Left renal cortex interstitium (tissue), 4 donors: Measurements from ENCODE around the gene SPAG5. TPM values are rescaled to one million over a fixed set of nuclear protein-coding genes. Genes with fewer than 3 reads are reported as not detected.

Source experiments
- DNase-seq, 4 donors: peaks; one replicate each; pipeline ENCODE4 v3.0.0-alpha.2; 2013; ENCODE audit warnings: low read depth in 4 of 4, low spot score in 2 of 4, missing footprints in 1 of 4
- polyA plus RNA-seq, 4 donors: library from polyadenylated mRNA; unstranded; fragments of 120-200 nt; gene quantifications; one replicate each; pipeline ENCODE4 v1.2.1, GENCODE V29; 2013; ENCODE audit not compliant: insufficient read length in 4 of 4

Gene SPAG5
- polyA plus RNA-seq, 4 donors: 41.8 to 71.2 (median 53.9) TPM

DNA sequence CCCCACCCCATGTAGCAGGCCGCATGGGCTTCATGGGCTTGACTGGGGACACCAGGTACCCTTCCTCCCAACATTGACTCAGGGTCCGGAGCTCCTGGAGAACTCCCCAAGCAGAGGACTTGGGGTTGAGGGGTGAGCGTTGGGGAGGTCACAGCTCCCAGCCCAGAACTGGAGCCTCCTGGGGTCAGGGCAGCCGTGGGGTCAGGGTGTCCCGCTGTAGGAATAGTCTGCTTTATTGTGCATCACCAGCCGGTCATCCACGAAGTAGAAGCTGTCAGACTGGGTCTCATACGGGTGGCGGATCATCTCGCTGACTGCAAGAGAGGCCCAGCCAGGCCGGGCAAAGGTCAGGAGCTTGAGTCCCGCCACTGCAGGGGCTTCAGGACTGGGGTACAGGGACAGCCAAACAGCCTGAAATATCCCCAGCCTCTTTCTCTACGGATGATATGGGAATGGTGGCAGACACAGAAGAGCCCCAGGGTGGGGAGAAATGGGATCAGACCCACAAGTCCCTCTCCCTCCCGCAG is 51.7 kb downstream of the SPAG5 start:
- no peak for DNase-seq

DNA sequence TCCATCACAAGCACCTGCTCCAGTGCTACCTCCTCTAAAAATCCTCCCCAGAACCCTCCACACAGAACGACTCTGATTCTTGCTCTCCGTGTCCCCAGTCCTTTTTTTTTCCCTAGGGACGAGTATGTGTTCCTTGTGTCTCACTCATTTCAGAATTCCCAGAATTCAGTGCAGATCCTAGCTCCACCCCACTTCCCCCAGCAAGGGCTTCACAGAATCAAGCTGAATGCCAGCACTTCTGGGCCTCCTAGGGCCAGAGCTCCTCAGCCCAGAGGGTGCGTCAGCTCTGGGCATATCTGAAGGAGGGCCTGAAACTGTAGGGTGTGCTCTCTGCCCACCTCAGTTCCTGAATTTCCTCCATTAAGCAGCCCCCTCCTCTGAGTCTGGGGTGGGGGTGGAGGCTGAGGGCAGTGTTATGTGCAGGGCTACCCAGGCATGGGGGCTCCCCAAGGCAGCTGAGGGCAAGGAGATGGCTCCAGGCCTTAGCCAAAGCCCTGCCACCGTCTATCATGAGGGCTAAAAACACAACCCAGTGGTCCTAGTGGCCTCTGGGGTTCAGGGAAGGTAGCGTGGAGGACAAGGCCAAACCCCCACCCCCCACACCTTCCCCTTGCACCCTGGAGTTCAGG is 52.9 kb downstream of the SPAG5 start:
- no peak for DNase-seq

- DNase-seq: no peak
Measured at GRCh38 chr17:28545141-28545503, 53.7 kb downstream of the SPAG5 start.

- no peak for DNase-seq
Measured at GRCh38 chr17:28544402-28545140, 54.3 kb downstream of the SPAG5 start.

GRCh38 chr17:28541439-28541838 is 57.4 kb downstream of the SPAG5 start:
- DNase-seq: no peak

- no peak for DNase-seq
Measured at GRCh38 chr17:28540231-28540630, 58.6 kb downstream of the SPAG5 start.

- no peak for DNase-seq
Measured at GRCh38 chr17:28538296-28538895, 60.4 kb downstream of the SPAG5 start.

DNA sequence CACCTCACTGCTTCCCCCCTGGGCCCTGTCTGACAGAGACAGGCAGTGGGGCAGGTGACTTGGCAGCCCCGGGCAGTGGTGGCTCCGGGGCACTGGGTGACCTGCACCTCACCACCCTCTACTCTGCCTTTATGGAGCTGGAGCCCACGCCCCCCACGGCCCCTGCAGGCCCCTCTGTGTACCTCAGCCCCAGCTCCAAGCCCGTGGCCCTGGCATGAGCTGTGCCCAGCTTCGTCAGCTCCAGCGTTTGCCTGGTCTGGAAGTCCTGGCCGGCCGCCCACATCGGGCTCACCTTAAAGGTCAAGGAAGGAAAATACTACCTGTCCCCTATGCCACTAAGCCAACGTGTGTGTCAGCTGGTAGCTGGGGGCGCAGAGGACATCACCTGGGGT is 61.6 kb downstream of the SPAG5 start:
- no peak for DNase-seq

GRCh38 chr17:28536532-28537218 is 62.1 kb downstream of the SPAG5 start:
- DNase-seq: no peak

DNA sequence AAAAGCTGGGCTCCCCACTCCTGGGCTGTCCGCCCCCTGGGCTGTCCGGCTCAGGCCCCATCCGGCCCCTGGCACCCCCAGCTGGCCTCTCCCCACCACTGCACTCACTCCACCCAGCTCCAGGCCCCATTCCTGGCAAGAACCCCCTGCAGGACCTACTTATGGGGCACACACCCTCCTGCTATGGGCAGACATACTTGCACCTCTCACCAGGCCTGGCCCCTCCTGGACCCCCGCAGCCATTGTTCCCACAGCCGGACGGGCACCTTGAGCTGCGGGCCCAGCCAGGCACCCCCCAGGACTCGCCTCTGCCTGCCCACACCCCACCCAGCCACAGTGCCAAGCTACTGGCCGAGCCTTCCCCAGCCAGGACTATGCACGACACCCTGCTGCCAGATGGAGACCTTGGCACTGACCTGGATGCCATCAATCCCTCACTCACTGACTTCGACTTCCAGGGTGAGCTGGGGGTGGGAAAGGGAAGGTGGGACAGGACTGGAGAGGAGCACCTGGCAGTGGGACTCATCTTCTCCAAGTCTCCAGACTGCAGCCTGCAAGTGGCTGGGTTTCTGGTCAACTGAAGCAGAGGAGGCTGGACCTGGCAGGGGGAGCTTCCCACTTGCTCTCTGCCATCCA is 64.0 kb downstream of the SPAG5 start:
- DNase-seq: no peak

DNA sequence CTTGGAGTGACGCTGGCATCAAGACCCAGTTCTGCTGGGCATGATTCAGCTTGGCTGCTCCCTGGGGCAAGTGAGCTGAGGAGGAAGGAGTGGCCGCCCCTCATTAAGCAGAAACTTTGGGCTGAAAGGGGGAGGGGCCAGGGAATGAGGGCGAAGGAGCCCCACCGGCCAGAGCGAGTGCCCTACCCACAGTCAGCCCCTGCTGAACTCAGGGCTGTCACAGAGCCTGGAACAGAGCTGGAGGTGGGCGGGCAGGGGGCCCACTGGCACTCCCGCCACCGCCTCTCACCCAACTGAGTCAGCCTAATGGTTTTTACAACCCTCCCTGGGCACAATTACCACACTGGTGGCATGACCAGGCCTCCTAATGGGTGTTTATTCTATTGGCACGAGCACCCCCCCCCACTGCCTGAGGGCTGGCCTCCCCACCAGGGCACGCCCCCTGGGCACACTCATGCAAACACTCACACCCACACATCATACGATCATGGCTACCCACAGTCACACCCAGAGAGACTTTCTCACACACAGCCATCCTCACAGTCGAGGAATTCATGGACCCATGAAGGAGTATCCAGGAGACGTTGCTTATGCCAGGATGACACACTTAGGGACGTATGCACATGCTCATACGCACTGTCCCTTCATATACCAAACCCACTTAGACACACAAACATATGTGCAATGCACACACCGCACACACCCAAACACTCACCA is 65.6 kb downstream of the SPAG5 start:
- no peak for DNase-seq

GRCh38 chr17:28532050-28532960 is 66.5 kb downstream of the SPAG5 start:
- DNase-seq: no peak

GRCh38 chr17:28530926-28531325 is 67.9 kb downstream of the SPAG5 start:
- no peak for DNase-seq

DNA sequence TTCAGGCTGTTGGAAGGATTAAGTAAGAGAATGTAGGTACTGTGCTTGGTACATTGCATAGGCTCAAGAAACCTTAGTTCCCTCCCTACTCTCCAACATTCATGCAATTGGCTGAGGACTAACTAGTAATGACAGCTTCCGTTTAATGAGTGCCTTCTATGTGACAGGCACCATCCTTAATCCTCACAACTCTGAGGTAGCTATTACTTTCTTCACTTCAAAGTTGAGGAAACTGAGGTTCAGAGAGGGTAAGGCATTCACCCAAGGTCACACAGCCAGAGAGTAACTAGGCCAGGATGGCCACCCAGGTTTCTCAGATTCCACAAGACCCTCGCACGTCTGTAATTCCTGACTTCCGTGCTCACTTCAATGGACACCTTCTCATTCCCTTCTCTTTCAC is 68.6 kb downstream of the SPAG5 start:
- no peak for DNase-seq

DNA sequence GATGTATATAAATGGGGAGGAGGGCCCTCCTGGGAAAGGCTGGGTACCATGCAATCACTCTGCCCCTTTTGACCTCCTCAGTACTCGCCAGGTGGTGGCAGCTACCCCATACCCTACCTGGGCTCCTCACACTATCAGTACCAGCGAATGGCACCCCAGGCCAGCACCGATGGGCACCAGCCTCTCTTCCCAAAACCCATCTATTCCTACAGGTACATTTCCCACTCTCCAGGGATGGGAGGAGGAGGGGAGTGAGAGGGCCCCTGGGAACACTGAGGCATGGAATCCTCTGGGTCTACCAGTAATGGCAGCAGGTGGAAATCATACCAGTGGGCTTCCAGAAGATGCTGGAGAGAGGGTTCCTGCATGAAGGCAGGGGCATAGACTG is 69.8 kb downstream of the SPAG5 start:
- no peak for DNase-seq

GRCh38 chr17:28528327-28529012 is 70.4 kb downstream of the SPAG5 start:
- no peak for DNase-seq

DNA sequence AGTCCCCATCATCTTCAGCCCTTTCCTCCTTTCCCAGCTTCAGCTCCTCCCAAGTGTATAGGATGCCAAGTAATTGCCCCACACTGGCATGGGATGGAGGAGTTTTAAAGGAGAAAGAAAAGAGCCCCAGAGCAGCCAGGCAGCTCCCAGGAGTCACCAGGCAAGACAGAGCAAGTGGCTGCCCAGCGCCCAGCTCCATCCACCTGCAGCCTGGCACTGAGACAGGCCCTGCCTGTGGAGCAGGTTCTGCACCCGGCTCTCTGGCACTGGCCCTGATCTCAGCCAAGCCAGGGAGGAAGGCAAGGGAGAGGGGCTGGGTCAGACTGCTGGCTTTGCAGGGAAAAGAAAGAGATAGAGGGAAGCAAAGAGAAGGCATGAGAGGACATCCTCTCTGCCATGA is 71.0 kb downstream of the SPAG5 start:
- no peak for DNase-seq
